GM10248 (cell line): ENCODE measurements around the gene HDAC4.

Experiments used
- CTCF ChIA-PET: fragments of 300-600 bp; sonication (Branson Sonifier 250); formaldehyde crosslinking; extraction: SDS; loops from one replicate; lab custom pipeline; 2021; ENCODE audit warnings: antibody characterized with exemption; lab: Yijun Ruan, JAX
- POLR2A ChIA-PET: fragments of 350-650 bp; sonication (Branson Sonifier 250); formaldehyde crosslinking; extraction: SDS; loops from one replicate; lab custom pipeline; 2020; ENCODE audit warnings: antibody characterized with exemption; lab: Yijun Ruan, JAX
- DNase-seq: peaks from one replicate; pipeline ENCODE4 v3.0.0; 2012; ENCODE audit errors: extremely low spot score
- TF ChIP-seq, protein P1 (sequence below): IDR thresholded peaks from 2 replicates; pipeline ENCODE4 v1.5.1; 2012; ENCODE audit warnings: mild to moderate bottlenecking, low read depth; ENCODE audit errors: extremely low read depth, missing control alignments, control extremely low read depth

The HDAC4 gene

DNA sequence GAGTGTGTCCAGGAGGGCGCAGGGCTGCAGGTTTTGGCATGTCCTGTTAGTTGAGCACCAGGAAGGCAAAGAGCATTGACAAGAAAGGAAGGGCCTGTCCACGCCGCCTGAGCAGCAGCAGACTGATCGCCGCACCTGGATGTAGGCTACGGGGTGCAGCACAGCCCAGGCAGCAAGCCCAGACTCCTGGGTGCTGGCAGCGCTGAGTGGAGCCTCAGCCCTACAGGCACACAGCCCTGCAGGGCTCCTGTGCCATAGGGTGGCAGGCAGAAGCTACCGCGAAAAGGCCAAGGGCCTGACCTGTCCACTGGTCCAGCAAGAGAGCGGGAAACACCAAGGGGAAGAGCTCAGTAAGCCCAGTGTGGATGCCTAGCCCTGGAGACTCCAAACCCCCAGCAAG, 198.0 kb downstream of the HDAC4 start:
- CTCF ChIA-PET, result interaction anchor here (1.4 kb wide), 1 partner anchor 10 kb away, joined by 3 read pairs; no protein-coding TSS in a partner anchor
- TF ChIP-seq, protein P1, sequence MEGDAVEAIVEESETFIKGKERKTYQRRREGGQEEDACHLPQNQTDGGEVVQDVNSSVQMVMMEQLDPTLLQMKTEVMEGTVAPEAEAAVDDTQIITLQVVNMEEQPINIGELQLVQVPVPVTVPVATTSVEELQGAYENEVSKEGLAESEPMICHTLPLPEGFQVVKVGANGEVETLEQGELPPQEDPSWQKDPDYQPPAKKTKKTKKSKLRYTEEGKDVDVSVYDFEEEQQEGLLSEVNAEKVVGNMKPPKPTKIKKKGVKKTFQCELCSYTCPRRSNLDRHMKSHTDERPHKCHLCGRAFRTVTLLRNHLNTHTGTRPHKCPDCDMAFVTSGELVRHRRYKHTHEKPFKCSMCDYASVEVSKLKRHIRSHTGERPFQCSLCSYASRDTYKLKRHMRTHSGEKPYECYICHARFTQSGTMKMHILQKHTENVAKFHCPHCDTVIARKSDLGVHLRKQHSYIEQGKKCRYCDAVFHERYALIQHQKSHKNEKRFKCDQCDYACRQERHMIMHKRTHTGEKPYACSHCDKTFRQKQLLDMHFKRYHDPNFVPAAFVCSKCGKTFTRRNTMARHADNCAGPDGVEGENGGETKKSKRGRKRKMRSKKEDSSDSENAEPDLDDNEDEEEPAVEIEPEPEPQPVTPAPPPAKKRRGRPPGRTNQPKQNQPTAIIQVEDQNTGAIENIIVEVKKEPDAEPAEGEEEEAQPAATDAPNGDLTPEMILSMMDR, result no peak
- POLR2A ChIA-PET, result no interaction called here
- DNase-seq, result no peak

DNA sequence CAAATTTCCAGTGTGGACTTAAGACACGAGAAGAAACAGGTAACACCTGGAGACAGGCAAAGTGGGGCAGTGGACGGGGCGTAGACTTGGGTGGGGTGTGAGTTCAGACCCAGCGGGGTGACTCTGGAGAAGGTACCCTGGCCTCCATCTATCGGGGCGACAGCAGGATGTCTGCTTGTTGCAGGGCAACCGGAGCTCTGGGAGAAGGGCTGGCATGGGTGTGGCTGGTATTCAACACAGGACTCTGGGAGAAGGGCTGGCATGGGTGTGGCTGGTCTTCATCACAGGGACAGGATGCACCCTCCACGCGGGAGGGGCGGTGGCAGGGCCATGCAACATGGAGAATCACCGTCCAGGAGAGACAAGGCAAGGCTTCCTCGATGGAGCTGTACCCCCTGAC, 198.5 kb downstream of the HDAC4 start:
- DNase-seq, result no peak
- ChIA-PET POLR2A (no interaction called here), CTCF (no interaction called here)
- TF ChIP-seq, protein P1, result no peak

DNA sequence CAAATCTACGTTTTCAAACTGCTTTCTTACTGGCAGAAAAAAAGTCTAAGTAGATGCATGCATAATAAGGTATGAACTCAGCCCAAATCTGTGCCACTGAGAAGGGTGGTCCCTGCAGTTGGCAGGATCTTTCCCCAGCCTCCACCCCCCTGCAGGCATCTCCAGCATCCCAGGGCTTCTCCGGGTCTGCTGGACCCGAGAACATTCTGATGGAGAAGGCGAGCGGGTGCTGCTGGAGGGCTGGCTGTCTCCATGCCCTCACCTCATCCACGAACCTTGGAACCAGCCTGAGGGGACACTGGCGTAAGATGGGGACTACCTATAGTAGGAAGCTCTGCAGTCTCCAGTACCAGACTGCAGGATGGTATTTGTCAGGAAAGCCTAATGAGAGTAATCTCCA, 198.9 kb downstream of the HDAC4 start:
- ChIA-PET POLR2A (no interaction called here), CTCF (no interaction called here)
- TF ChIP-seq, protein P1, result no peak
- DNase-seq, result no peak

DNA sequence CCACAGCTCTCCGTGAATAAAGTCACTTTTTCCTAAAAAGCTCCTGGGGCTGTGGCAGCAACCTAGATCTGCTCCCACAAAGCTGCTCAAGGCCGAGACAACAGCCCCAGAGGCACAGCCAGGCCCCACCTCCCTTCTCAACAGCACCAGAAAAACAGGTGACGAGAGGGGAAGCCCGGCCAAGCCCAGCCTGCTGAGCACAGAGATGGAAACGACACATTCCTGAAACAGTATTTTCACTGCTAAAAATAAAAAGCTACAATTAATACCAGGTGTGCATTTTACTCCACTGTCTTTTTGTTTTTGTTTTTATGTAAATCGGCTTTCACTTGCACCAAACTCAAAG, 199.3 kb downstream of the HDAC4 start:
- peak; percentile 48 for DNase-seq
- TF ChIP-seq, protein P1, result no peak
- CTCF ChIA-PET, result no interaction called here
- POLR2A ChIA-PET, result no interaction called here

DNA sequence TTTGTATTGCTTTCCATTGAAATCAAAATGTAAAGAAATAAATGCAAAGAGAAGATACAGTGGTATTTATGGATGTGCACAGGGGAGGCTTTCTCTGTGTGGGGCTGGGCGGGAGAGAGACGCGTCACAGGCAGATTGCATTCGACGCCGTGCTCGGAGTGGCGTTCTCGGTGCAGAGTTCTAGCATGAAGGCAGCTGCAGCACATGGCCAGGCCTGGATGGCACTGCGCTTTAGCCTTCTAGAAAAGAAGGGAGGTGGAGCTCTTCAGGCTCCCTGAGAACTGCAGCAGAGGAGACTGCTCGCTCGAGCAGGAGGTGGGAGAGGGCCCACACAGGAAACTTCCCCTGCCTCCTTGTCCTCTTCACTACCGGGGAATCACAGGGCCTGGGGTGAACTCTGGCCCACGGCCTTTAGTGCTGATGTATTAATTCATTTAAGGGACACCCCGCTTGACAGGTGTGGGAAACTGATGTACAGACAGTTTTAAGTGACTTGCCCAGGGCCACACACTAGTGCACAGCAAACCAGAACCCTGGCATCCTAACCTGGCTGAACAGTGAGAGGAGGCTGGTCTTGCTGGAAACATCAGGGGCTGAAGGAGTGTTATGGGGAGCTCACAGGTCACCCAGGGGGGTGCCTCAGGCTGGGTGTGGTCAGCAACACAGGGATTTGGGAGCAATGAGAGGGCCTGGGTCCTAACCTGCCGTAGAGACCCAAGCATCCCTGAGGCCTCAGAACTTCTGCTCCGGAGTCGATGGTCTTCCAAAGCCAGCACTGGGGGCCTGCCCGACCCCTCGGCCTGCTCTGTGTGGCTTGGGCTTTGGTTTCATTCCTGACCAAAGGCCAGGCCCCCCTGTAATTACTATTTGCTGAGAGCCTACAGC, 199.9 kb downstream of the HDAC4 start:
- DNase-seq, result no peak
- ChIA-PET CTCF (no interaction called here), POLR2A (interaction anchor here (0.7 kb wide), 1 partner anchor 551 kb away, joined by 3 read pairs; no protein-coding TSS in a partner anchor)
- TF ChIP-seq, protein P1, result no peak

DNA sequence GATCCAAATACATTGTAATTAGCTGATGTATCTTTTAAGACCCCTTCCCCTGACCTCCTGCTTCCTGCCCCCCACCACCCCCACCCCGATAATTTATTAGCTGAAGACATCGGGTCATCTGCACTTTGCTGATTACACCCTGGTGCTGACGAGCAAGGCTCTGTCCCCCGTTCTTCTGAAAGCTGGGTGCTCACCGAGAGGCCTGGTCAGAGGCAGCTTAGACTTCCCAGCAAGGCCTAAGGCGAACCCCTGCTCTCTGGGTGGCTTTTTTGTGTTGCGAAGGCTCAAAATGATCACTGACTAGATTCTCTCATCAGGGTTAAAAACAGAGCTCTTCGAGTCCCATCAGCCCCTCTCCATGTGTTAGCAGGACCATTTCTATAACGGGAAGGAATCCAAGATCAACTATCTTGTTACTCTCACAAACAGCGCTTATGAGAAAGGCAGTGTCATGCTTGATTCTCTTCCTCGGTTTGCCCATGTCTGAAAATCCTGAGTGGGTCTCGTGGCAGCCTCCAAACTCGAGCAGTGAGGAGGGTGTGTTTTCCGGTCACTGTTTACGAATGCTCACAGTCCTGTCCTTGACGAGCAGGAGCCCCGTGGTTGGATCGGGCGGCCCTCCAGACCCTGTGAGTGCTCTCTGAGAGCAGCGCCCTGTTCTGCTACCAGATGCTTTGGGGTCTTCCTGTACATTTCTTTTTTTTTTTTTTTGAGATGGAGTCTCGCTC, 201.6 kb downstream of the HDAC4 start:
- TF ChIP-seq, protein P1, result no peak
- ChIA-PET POLR2A (no interaction called here), CTCF (no interaction called here)
- no peak for DNase-seq
